G401 (cell line): Measurements from ENCODE around the gene LDLRAD4. TPM values are rescaled to one million over a fixed set of nuclear protein-coding genes. Genes with fewer than 3 reads are reported as not detected.

Source experiments
- DNase-seq: peaks from one replicate; pipeline ENCODE4 v3.0.0-alpha.2; 2015; ENCODE audit warnings: low spot score
- in situ Hi-C: cut with HindIII; loops from 2 replicates; pipeline ENCODE4 v1.10.0; 2016; ENCODE audit warnings: low sequenced_read_pairs, mixed read lengths
- total RNA-seq: library from RNA; depleted of rRNA; stranded (reverse); fragments of >200 nt; shearing (Covaris generic); gene quantifications from 2 replicates; pipeline ENCODE4 v1.2.3, GENCODE V29; 2014; rRNA removed

LDLRAD4 gene
- total RNA-seq: 0.06 TPM in 1 of 2 replicates, not detected in the other

- in situ Hi-C loops: no loop called here
- no peak for DNase-seq
These were observed at the start of gene LDLRAD4 for GRCh38 chr18:13218368-13218991. LDLRAD4 (plus strand) TSS chr18:13218760.

GRCh38 chr18:13173578-13174145 is 44.9 kb upstream of the LDLRAD4 start:
- in situ Hi-C loops: no loop called here

GRCh38 chr18:13175266-13175665 is 43.3 kb upstream of the LDLRAD4 start:
- no peak for DNase-seq
- in situ Hi-C loops: no loop called here

More at GRCh38 chr18:13173578-13174145, 44.9 kb upstream of the LDLRAD4 start:
- no peak for DNase-seq

GRCh38 chr18:13175754-13176210 is 42.8 kb upstream of the LDLRAD4 start:
- no peak for DNase-seq
- in situ Hi-C loops: no loop called here

GRCh38 chr18:13176847-13177246 is 41.7 kb upstream of the LDLRAD4 start:
- in situ Hi-C loops: no loop called here
- no peak for DNase-seq

- DNase-seq: no peak
- in situ Hi-C loops: no loop called here
These were observed 40.4 kb upstream of the LDLRAD4 start for GRCh38 chr18:13178197-13178596.

GRCh38 chr18:13178976-13179375 is 39.6 kb upstream of the LDLRAD4 start:
- in situ Hi-C loops: no loop called here
- no peak for DNase-seq

- DNase-seq: no peak
- in situ Hi-C loops: no loop called here
These were observed 38.9 kb upstream of the LDLRAD4 start for GRCh38 chr18:13179566-13180113.

GRCh38 chr18:13180614-13181375 is 37.8 kb upstream of the LDLRAD4 start:
- in situ Hi-C loops: no loop called here
- no peak for DNase-seq

- in situ Hi-C loops: no loop called here
- DNase-seq: no peak
These were observed 36.8 kb upstream of the LDLRAD4 start for GRCh38 chr18:13181765-13182164.

GRCh38 chr18:13183359-13183758 is 35.2 kb upstream of the LDLRAD4 start:
- DNase-seq: no peak
- in situ Hi-C loops: no loop called here

- no peak for DNase-seq
- in situ Hi-C loops: no loop called here
These were observed 34.8 kb upstream of the LDLRAD4 start for GRCh38 chr18:13183790-13184189.

GRCh38 chr18:13184396-13184795 is 34.2 kb upstream of the LDLRAD4 start:
- in situ Hi-C loops: no loop called here
- DNase-seq: no peak

- in situ Hi-C loops: no loop called here
- DNase-seq: no peak
These were observed 32.8 kb upstream of the LDLRAD4 start for GRCh38 chr18:13185675-13186198.

- in situ Hi-C loops: no loop called here
- no peak for DNase-seq
These were observed 31.9 kb upstream of the LDLRAD4 start for GRCh38 chr18:13186687-13187086.

- in situ Hi-C loops: no loop called here
- no peak for DNase-seq
These were observed 31.1 kb upstream of the LDLRAD4 start for GRCh38 chr18:13187498-13187897.

- no peak for DNase-seq
- in situ Hi-C loops: no loop called here
These were observed 27.5 kb upstream of the LDLRAD4 start for GRCh38 chr18:13191031-13191430.

GRCh38 chr18:13191779-13192178 is 26.8 kb upstream of the LDLRAD4 start:
- in situ Hi-C loops: no loop called here
- DNase-seq: no peak

GRCh38 chr18:13192970-13193369 is 25.6 kb upstream of the LDLRAD4 start:
- in situ Hi-C loops: no loop called here

GRCh38 chr18:13194239-13194638 is 24.3 kb upstream of the LDLRAD4 start:
- no peak for DNase-seq
- in situ Hi-C loops: no loop called here

More at GRCh38 chr18:13192970-13193369, 25.6 kb upstream of the LDLRAD4 start:
- DNase-seq: no peak
